AG09309 (cell line): ENCODE measurements around the gene CCSAP.

Experiments
- DNase-seq: peaks from one replicate; pipeline ENCODE4 v3.0.0-alpha.2; 2010; ENCODE audit warnings: low read depth
- H3K4me3 ChIP-seq: 2 replicates; pipeline ENCODE4 v1.5.1; 2011; ENCODE audit warnings: mild to moderate bottlenecking, low read depth, low read length, moderate library complexity; ENCODE audit not compliant: control insufficient read depth
- TF ChIP-seq, protein P1 (sequence below): IDR thresholded peaks from 2 replicates; pipeline ENCODE4 v1.5.1; 2011; ENCODE audit warnings: mild to moderate bottlenecking, low read depth, low read length, inconsistent platforms; ENCODE audit not compliant: insufficient read depth, control insufficient read depth; ENCODE audit errors: missing control alignments

The CCSAP gene

DNA sequence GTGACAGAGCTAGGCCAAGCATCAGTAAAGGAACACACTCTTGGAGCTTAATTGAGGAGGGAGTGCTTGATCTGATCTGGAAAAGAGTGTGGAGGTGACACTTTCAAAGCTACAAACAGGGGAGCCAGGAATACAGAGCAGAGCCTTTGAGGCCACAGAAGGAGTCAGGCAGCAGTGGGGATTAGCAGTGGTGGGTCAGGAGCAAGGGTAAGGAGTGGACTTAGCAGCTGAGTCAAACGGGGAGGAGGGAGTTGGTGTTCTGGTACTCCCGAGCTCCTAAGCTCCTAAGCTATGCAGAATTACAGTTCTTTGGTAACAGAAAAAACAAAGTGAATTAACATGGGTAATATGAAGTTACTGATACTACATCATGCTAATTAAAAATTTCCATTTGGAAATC, 57.4 kb downstream of the CCSAP start:
- no peak for DNase-seq
- TF ChIP-seq, protein P1, sequence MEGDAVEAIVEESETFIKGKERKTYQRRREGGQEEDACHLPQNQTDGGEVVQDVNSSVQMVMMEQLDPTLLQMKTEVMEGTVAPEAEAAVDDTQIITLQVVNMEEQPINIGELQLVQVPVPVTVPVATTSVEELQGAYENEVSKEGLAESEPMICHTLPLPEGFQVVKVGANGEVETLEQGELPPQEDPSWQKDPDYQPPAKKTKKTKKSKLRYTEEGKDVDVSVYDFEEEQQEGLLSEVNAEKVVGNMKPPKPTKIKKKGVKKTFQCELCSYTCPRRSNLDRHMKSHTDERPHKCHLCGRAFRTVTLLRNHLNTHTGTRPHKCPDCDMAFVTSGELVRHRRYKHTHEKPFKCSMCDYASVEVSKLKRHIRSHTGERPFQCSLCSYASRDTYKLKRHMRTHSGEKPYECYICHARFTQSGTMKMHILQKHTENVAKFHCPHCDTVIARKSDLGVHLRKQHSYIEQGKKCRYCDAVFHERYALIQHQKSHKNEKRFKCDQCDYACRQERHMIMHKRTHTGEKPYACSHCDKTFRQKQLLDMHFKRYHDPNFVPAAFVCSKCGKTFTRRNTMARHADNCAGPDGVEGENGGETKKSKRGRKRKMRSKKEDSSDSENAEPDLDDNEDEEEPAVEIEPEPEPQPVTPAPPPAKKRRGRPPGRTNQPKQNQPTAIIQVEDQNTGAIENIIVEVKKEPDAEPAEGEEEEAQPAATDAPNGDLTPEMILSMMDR, result no peak
- H3K4me3 ChIP-seq, result no peak overlapping the region

DNA sequence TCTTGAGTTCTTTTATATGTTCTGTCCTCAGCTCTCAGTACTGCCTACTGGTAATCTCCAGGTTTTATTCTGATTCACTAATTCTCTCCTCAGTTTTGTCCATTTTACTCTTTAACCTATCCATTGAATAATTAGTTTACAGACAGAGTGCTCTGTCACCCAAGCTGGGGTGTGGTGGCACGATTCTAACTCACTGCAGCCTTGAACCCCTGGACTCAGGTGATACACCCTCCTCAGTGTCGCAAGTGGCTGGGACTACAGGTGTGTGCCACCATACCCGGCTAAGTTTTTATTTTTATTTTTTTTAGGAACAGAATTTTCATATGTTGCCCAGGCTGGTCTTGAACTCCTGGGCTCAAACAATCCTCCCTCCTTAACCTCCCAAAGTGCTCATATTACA, 58.0 kb downstream of the CCSAP start:
- no peak for DNase-seq
- H3K4me3 ChIP-seq, result no peak overlapping the region
- TF ChIP-seq, protein P1, result no peak

DNA sequence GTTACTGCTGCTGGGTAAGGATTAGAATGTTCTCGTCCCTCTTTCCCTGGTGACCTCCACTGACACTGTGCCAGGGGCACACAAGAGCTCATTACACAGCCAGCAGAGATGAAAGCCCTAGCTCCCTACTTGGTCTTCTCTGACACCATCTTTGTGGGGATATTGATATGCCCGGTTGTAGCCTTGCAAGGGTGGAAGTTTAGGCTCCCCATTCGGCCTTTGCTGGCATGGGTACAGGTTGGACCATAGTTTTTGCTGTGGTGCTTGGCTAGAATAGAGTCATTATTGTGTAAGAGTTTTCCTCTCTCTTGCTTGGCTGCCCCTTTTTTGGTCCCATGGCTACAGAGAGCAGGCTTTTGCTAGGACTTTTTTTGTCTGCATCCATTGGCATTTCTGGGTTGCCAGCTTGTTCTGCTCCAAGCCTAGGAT, 59.6 kb downstream of the CCSAP start:
- TF ChIP-seq, protein P1, result no peak
- H3K4me3 ChIP-seq, result no peak overlapping the region
- DNase-seq, result no peak

DNA sequence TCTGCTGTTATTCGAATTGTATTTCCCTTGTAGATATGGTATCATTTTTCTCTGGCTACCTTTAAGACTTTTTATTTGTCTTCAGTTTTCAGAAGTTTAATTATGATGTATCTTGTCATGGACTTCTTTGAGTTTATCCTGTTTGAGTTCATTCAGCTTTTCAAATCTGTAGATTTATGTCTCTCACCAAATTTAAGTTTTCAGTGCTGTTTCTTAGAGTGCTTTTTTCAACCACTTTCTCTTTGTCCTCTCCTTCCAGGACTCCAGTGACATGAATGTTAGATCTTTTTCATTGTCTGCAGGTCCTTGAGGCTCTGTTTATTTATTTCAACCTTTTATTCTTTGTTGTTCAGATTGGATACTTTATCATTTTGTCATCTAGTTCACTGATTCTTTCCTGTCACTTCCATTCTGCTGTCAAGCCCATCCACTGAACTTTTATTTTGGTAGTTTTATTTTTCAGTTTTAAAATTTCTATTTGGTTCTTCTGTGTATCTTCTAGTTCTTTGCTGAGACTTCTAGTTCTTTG, 60.5 kb downstream of the CCSAP start:
- no peak for DNase-seq
- H3K4me3 ChIP-seq, result no peak overlapping the region
- TF ChIP-seq, protein P1, result no peak

DNA sequence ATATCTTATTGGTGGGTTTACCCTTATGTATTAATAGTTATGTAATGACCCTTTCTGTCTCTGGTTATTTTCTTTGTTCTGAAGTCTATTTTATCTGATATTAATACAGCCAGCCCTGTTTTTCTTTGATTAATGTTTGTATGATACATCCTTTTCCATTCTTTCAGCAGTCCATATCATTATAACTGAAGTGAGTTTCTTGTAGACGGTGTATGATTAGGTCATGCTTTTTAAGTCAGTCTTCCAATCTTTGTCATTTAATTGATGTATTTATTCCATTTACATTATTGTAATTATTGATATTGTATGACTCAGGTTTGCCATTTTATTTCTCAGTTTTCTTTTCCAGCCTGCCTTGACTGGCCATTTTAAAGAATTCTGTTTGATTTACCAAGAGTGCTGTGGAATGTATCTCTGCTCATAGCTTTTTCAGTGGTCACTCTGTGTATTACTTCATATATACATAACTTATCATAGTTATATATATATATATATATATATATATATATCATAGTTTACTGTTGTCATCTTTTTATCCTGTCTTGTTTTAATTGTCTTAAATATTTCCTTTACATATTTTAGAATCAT, 61.4 kb downstream of the CCSAP start:
- TF ChIP-seq, protein P1, result no peak
- no peak overlapping the region for H3K4me3 ChIP-seq
- no peak for DNase-seq

DNA sequence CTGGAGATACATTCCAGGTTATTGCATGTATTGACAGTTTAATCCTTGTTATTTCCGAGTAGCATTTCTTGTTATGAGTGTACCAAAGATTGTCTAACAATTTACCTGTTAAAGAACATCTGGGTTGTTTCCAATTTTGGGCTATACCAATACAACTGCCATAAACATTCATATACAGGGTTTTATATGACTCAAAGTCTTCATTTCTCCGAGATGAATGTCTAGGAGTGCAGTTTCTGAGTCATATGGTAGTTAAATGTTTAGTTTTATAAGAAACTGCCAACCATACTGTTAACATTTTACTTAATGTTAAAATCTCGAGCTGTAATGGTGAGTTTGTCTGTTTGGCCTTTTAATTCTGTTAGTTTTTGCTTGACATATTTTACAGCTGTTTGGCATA, 61.9 kb downstream of the CCSAP start:
- DNase-seq, result no peak
- TF ChIP-seq, protein P1, result no peak
- no peak overlapping the region for H3K4me3 ChIP-seq
